ENCODE data around the gene C14orf119. TPM values are rescaled to one million over a fixed set of nuclear protein-coding genes. Genes with fewer than 3 reads are reported as not detected.

Gene C14orf119
- total and polyA plus RNA-seq, 9 of the 15 experiments (the other 6 are each of a cell fraction or from before 2014, with no cell fraction given): 36.7 to 251 (median 51.8) TPM

GRCh38 chr14:23078692-23079116, 16.6 kb upstream of the C14orf119 start (continued):
- TF ChIP-seq RAD21 (CRISPR knock-in tag; conservative IDR thresholded peaks at IDR 0.05 in 1 of 2, IDR thresholded peaks at IDR 0.05 in 1 of 2) (peak in 1 of 2 experiments; percentile 48; a peak in 3 of 4 replicates), FOXJ2 (tag; IDR thresholded peaks at IDR 0.05) (0 out of 2 replicates have a peak, but pooled peaks have one; percentile 43), PTTG1 (tag; IDR thresholded peaks at IDR 0.05; ENCODE audit: low read depth) (0 out of 2 replicates have a peak, but pooled peaks have one; percentile 49), ZNF324 (CRISPR knock-in tag; IDR thresholded peaks at IDR 0.05) (no peak), TAL1 (IDR thresholded peaks at IDR 0.05) (no peak), MAFF (IDR thresholded peaks at IDR 0.05; ENCODE audit: low read length) (peak; percentile 72; the same call in 1 of the 2 replicates), ETV1 (tag; conservative IDR thresholded peaks at IDR 0.05; ENCODE audit: low read depth) (peak; percentile 22; the same call in 1 of the 2 replicates), NR4A1 (CRISPR knock-in tag; IDR thresholded peaks at IDR 0.05) (no peak), NR4A1 (tag; IDR thresholded peaks at IDR 0.05) (peak; percentile 60; the same call in 1 of the 2 replicates), HMBOX1 (IDR thresholded peaks at IDR 0.05) (peak; percentile 57), ZNF175 (CRISPR knock-in tag; IDR thresholded peaks at IDR 0.05; ENCODE audit: low read depth) (peak; percentile 88), DPF2 (IDR thresholded peaks at IDR 0.05) (peak; percentile 87), SMAD4 (CRISPR knock-in tag; conservative IDR thresholded peaks at IDR 0.05) (peak; percentile 69), ADNP (tag; IDR thresholded peaks at IDR 0.05) (no peak), CBFA2T2 (conservative IDR thresholded peaks at IDR 0.05) (peak; percentile 37; the same call in 1 of the 2 replicates), ATF7 (IDR thresholded peaks at IDR 0.05) (peak; percentile 68; the same call in 1 of the 2 replicates), FOSL1 (tag; conservative IDR thresholded peaks at IDR 0.05) (peak; percentile 98), HDAC2 (IDR thresholded peaks at IDR 0.05) (peak; percentile 60; the same call in 1 of the 2 replicates), NKRF (IDR thresholded peaks at IDR 0.05; ENCODE audit: borderline replicate concordance) (peak; percentile 48; the same call in 1 of the 2 replicates), RUNX1 (IDR thresholded peaks at IDR 0.05; ENCODE audit: low read depth) (no peak), ARNT (IDR thresholded peaks at IDR 0.05) (peak in 1 of 2 experiments; percentile 70; a peak in 1 of 4 replicates), NFE2L1 (tag; IDR thresholded peaks at IDR 0.05; ENCODE audit: borderline replicate concordance, low read depth) (no peak)
- TF ChIP-seq, protein P1, sequence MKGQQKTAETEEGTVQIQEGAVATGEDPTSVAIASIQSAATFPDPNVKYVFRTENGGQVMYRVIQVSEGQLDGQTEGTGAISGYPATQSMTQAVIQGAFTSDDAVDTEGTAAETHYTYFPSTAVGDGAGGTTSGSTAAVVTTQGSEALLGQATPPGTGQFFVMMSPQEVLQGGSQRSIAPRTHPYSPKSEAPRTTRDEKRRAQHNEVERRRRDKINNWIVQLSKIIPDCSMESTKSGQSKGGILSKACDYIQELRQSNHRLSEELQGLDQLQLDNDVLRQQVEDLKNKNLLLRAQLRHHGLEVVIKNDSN (CRISPR knock-in tag; IDR thresholded peaks at IDR 0.05): peak; percentile 88
- TF ChIP-seq, protein P2, sequence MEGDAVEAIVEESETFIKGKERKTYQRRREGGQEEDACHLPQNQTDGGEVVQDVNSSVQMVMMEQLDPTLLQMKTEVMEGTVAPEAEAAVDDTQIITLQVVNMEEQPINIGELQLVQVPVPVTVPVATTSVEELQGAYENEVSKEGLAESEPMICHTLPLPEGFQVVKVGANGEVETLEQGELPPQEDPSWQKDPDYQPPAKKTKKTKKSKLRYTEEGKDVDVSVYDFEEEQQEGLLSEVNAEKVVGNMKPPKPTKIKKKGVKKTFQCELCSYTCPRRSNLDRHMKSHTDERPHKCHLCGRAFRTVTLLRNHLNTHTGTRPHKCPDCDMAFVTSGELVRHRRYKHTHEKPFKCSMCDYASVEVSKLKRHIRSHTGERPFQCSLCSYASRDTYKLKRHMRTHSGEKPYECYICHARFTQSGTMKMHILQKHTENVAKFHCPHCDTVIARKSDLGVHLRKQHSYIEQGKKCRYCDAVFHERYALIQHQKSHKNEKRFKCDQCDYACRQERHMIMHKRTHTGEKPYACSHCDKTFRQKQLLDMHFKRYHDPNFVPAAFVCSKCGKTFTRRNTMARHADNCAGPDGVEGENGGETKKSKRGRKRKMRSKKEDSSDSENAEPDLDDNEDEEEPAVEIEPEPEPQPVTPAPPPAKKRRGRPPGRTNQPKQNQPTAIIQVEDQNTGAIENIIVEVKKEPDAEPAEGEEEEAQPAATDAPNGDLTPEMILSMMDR (IDR thresholded peaks at IDR 0.05 in 2 of 3, conservative IDR thresholded peaks at IDR 0.05 in 1 of 3; ENCODE audit: insufficient read depth in 2 of 3, low read depth in 1 of 3, low read length in 3 of 3): peak in 1 of 3 experiments; percentile 27; a peak in 1 of 6 replicates

All from K562 (cell line).